Ovary (tissue), 9 donors: ENCODE measurements around the gene AURKB. TPM values are rescaled to one million over a fixed set of nuclear protein-coding genes. Genes with fewer than 3 reads are reported as not detected.

ENCODE experiments used
- DNase-seq, 5 donors: peaks; one replicate each; pipeline ENCODE4 v3.0.0-alpha.2; 2019 to 2020
- H3K27ac ChIP-seq, 2 donors: fragments of 200-600 bp; one replicate each; pipeline versions ENCODE4 v1.5.1 to v1.8.0; 2019 to 2022
- H3K27me3 ChIP-seq: fragments of 200-600 bp; one replicate; pipeline ENCODE4 v1.8.0; 2022
- H3K36me3 ChIP-seq: fragments of 200-600 bp; sonication (generic); one replicate; pipeline ENCODE4 v1.5.1; 2019
- H3K4me1 ChIP-seq: one replicate; pipeline ENCODE4 v1.8.1; 2013; ENCODE audit warnings: mild to moderate bottlenecking, moderate library complexity; ENCODE audit not compliant: insufficient read depth
- H3K4me3 ChIP-seq: fragments of 200-600 bp; sonication (generic); one replicate; pipeline ENCODE4 v1.5.1; 2017
- H3K9me3 ChIP-seq, 2 donors: fragments of 200-600 bp in 1 of 2; sonication (generic) in 1 of 2; one replicate each; pipeline versions ENCODE4 v1.5.1 to v1.8.1; 2013 to 2019; ENCODE audit warnings: mild to moderate bottlenecking in 1 of 2, moderate library complexity in 1 of 2
- CTCF ChIP-seq, 3 donors: fragments of 450-650 bp in 2 of 3; fragments of 200-600 bp in 1 of 3; IDR thresholded peaks; one replicate each; pipeline versions ENCODE4 v1.5.1 to v1.8.0; 2016 to 2022; ENCODE audit warnings: antibody characterized with exemption in 3 of 3, mild to moderate bottlenecking in 1 of 3
- EP300 ChIP-seq: sonication (generic); formaldehyde crosslinking; IDR thresholded peaks from one replicate; pipeline ENCODE4 v1.6.1; 2017; ENCODE audit warnings: antibody characterized with exemption
- POLR2A ChIP-seq: fragments of 450-650 bp; IDR thresholded peaks from one replicate; pipeline ENCODE4 v1.6.1; 2017; ENCODE audit warnings: antibody characterized with exemption, mild to moderate bottlenecking, moderate library complexity
- WGBS, 3 donors: extraction: QIAGEN DNeasy Blood & Tissue Kit in 1 of 3; methylation state at CpG; one replicate each; pipeline versions ENCODE4 v1.1.5 to v1.1.7; 2013 to 2017; 5-methylcytosine and 5-hydroxymethylcytosine counted together
- intact Hi-C, 4 donors: fragments of 100-400 bp; cut with DNase I; formaldehyde crosslinking; loops; one replicate each; pipeline versions ENCODE4 v1.11.0 to v1.15.1; 2022 to 2023
- polyA plus RNA-seq, 2 donors: library from polyadenylated mRNA; stranded (reverse); fragments of 200-250 nt in 1 of 2; fragments of 350-450 nt in 1 of 2; fragmentation: Illumina TruSeq in 1 of 2; extraction: RNeasy Lipid Tissue Mini Kit (QIAGEN cat#74804) in 1 of 2; gene quantifications; one replicate each; pipeline ENCODE4 v1.2.3, GENCODE V29; 2013 to 2014
- total RNA-seq, 7 donors: library from RNA; depleted of rRNA in 2 of 7; stranded (reverse); fragments of >200 nt in 2 of 7; fragmentation: NEBNext Ultra II Directional in 3 of 7; extraction: Animal tissue kit (Norgen Biotek cat#: 25700) in 3 of 7; gene quantifications; one replicate each; pipeline versions ENCODE4 v1.1.0 to v1.2.4, GENCODE V29; 2016 to 2023
- donor health status: DM: no; HTN: no; CAD: no; lungs with moderate emphysema.
- donor health status: DM: no; HTN: no; CAD: no.
- donor health status: Bipolar disorder and iron deficiency.
- donor health status: DM: yes; HTN: yes; CAD: no.
- donor health status: DM: no; HTN: no; CAD: no.
- donor health status: DM: yes; HTN: yes; CAD: no.

The AURKB gene
- total and polyA plus RNA-seq, 9 donors, result 0.68 to 1.7 (median 1.1) TPM; not detected in 3

DNA sequence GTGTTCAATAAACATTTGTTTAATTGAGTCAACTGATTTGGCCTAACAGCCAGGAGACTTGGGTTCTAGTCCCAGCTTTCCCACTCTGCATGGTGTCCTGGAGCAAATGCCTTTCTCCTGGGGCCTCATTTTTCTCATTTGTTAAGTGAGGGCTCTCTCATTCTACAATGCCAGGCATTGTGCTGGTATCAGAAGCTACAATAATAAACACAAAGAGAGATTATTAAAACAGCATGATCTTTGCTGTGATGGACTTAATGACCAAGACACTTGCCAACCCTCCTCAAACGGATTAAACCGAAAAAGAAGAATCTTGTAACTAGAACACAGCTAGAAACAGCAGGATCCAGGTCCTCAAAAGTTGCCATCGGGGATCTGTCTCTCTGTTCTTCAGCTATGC, 42.8 kb downstream of the AURKB start:
- Histone ChIP-seq H3K27me3 (no peaks in the 10 kb centered on the region), H3K4me3 (no peak overlapping the region), H3K36me3 (no peaks in the 10 kb centered on the region), H3K9me3 (no peaks in the 10 kb centered on the region), H3K27ac (no peak overlapping the region), H3K4me1 (peaks cover 11% of the 10 kb centered on the region)
- WGBS, 3 donors, result 74 to 85% (median 81%) methylated on average over 3 of the region's 3 CpGs
- no peak for DNase-seq
- intact Hi-C loops, result no loop called here
- TF ChIP-seq EP300 (no peak), POLR2A (no peak), CTCF (IDR thresholded peaks at IDR 0.05) (no peak)

DNA sequence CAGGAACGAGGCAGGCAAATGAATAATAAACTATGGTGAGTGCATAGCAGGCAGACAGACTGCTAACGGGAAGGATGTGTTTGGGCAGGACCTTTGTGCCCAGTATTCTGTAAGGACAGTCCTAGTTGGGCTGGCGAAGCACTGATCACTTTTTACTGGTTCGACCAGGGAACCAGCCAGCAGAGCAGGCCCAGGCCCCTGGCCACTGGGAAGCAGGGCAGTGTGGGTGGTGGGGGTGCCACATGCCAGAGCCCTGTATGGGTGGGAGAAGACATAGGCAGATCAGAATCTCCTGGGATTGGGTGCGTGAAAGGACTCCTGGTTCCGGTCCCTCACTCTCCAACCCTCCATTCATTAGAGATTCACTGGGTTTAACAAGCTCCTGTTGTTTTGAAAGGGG, 43.6 kb downstream of the AURKB start:
- Histone ChIP-seq H3K27me3 (no peaks in the 10 kb centered on the region), H3K36me3 (no peaks in the 10 kb centered on the region), H3K4me3 (no peak overlapping the region), H3K27ac (no peak overlapping the region), H3K4me1 (peaks cover 11% of the 10 kb centered on the region), H3K9me3 (no peaks in the 10 kb centered on the region)
- TF ChIP-seq CTCF (IDR thresholded peaks at IDR 0.05) (no peak), EP300 (no peak), POLR2A (no peak)
- intact Hi-C loops, result no loop called here
- 90 to 94% (median 92%) methylated on average over 6 of the region's 6 CpGs for WGBS, 3 donors
- DNase-seq, result no peak

- Histone ChIP-seq H3K27me3 (no peaks in the 10 kb centered on the region), H3K4me3 (no peak overlapping the region), H3K36me3 (no peaks in the 10 kb centered on the region), H3K4me1 (peaks cover 16% of the 10 kb centered on the region), H3K9me3 (no peaks in the 10 kb centered on the region), H3K27ac (peak overlapping the region; percentile 99 to 100)
- intact Hi-C loops, result no loop called here
- WGBS, 3 donors, result 28 to 42% (median 32%) methylated on average over 6 of the region's 6 CpGs
- TF ChIP-seq CTCF (IDR thresholded peaks at IDR 0.05) (no peak), EP300 (no peak)
- peak in 1 of 5 donors; percentile 41 for DNase-seq
Observed at GRCh38 chr17:8164815-8165131, 45.6 kb downstream of the AURKB start.

GRCh38 chr17:8163978-8164814, 46.2 kb downstream of the AURKB start:
- TF ChIP-seq POLR2A (no peak), CTCF (IDR thresholded peaks at IDR 0.05) (peak in 1 of 3 donors; percentile 6)
- intact Hi-C loops, result loop anchor here in 2 of 4 donors (2.0 kb wide), 2 partner anchors 41 to 55 kb away; no protein-coding TSS in a partner anchor
- no peak overlapping the region for H3K4me3 ChIP-seq
- H3K27me3 ChIP-seq, result no peaks in the 10 kb centered on the region
- no peaks in the 10 kb centered on the region for H3K9me3 ChIP-seq
- H3K27ac ChIP-seq, result peak overlapping the region; percentile 99 to 100
- peak; percentile 78 to 88 (median 84) for DNase-seq
- H3K36me3 ChIP-seq, result no peaks in the 10 kb centered on the region
- 9 to 12% (median 11%) methylated on average over 13 of the region's 13 CpGs for WGBS, 3 donors
- peaks cover 16% of the 10 kb centered on the region for H3K4me1 ChIP-seq
